NCI-H146 treated with DMSO at 0.1 percent for 48 hours (cell line): Measurements from ENCODE around the gene GEMIN5.
A peak's percentile ranks its signal among the peaks of the same experiment; 100 is the strongest.
"Not testable (repeated sequence)": the region's sequence is repeated elsewhere in the genome, so short reads cannot be mapped to it uniquely, and the experiment has no call there.

Source experiments
- DNase-seq: peaks from one replicate; lab custom pipeline; 2025; ENCODE audit not compliant: unreplicated experiment; lab: John Stamatoyannopoulos, UW

GEMIN5 gene

DNA sequence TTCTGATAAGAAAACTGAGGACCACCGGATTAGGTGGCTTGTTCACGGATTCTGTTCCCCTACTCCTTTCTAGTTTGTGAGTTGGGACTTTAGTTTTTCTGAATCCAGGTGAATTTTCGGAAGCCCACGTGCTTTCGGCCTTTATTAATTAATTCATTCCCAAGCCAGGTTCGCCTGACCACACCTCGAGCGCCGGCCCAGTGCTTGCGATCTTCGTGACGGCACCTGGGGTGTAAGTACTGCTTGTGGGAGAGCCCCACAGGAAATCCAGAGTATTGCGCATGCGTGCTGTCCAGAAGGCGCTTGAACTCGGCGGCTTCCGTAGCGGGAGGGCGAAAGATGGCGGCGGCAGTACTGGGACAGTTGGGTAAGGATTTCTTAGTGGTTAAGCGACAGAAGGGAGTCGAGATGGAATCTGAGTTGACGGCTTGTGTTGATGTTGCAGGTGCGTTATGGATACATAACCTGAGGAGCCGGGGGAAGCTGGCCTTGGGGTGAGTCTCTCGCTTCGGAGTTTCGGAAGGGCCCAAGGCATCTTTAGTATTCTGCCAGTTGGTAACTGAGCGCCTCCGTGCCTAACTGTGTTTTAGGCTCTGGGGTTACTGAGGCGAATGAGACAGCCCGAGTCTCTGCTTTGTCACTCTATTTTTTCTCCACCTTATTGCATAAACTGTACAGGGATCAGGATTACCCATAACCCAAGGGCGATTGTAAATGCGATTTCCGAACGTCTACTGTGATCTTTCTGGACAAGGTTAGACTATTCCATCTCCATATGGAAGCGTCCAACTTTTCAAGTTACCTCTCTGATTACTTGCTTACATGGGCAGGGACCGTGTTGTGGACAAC lies 3.0 kb upstream of the GEMIN5 start, which contains the start of gene MRPL22:
MRPL22 (plus strand) TSS at position 302 of the 849 bp plus-strand sequence; CDS start at position 340, 38 bp downstream.
- DNase-seq = peak; percentile 75

DNA sequence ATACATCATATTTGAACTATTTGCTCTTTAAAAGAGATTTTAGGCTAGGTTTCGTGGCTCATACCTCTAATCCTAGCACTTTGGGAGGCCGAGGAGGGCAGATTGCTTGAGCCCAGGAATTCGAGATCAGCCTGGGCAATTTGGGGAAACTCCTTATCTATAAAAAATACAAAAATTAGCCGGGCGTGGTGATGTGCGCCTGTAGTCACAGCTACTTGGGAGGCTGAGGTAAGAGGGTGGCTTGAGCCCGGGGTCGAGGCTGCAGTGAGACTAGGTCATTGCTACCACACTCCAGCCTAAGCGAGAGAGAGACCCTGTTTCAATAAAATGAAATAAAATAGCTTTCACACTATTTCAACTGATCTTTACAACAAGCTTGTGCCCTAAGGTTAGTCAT lies 2.4 kb upstream of the GEMIN5 start:
- DNase-seq = no peak

DNA sequence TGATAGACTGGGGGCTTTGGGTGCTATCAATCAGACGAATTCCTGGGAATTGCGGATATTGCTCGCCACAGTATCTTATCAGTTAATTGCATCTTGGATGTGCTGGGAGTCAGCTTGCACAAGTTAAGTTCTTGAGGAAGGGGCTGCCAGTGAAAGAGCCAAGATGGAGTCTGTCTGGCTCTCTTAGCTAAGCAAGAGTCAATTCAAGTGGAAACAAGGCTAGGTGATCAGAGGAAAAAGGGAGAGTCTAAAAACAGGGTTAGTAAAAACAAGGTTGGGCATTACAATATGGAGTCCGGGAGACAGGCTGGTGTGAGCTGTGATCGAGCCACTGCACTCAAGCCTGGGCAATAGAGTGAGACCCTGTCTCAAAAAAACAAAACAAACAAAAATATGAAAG lies 1.4 kb upstream of the GEMIN5 start:
- DNase-seq = not testable (repeated sequence)

GRCh38 chr5:154937186-154937717 lies 759 bp downstream of the GEMIN5 start:
- no peak for DNase-seq

DNA sequence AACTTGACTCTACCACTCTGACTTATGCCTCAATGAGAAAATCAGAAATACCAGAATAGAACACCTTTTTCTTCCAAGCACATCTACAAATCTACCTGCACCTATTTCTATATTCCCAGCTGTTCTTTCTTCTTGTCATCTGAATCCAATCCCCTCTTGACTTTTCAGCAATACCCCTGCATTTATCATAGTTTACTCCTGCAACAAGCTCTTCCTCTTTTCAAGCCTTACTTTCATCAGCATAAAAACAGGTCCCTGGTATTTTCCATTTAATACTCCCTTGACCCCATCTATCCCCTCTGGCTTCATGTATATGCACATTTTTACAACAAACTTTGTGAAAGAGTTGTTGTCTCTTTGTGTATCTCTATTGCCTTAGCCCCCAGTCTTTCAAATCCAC lies 3.1 kb downstream of the GEMIN5 start:
- DNase-seq = no peak

GRCh38 chr5:154933537-154933936 lies 4.5 kb downstream of the GEMIN5 start:
- no peak for DNase-seq

DNA sequence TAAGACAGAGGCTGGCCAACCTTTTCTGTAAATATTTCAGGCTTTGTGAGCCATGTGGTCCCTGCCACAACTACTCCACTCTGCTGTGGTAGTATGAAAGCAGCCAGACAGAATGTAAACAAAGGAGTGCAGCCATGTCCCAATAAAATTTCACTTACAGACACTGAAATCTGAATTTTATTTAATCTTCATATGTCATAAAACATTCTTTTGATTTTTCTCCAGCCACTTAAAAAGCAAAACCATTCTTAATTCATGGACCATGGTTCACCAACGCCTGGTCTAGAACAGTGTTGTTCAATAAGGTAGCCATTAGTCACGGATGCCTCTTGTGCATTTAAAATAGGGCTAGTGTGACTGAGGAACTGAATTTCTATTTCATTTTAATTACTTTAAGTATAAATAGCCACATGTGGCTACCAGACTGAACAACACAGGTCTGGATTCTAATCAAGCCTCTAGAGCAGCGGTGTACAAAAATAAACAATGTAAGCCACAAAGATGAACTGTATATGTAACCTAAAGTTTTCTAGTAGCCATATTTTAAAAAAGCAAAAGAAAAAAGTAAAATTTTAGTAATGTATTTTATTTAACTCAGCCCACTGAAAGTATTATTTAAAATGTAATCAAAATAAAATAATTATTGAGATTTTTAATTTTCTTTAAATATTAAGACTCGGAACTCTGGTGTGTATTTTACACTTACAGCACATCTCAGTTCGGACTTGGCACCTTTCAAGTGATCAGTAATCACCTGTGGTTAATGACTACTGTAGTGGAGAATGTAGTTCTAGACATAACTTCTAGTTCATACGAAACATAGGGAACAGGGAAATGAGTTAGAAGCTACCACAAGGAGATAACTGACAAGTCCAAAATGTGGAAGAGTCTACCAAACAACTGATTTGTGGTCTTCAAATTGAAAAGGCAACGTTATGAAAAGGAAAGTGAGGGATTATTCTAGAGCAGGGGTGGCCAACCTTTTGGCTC lies 14.3 kb downstream of the GEMIN5 start:
- no peak for DNase-seq

GRCh38 chr5:154917757-154918156 lies 20.3 kb downstream of the GEMIN5 start:
- DNase-seq = no peak

GRCh38 chr5:154916874-154917273 lies 21.1 kb downstream of the GEMIN5 start:
- DNase-seq = no peak

DNA sequence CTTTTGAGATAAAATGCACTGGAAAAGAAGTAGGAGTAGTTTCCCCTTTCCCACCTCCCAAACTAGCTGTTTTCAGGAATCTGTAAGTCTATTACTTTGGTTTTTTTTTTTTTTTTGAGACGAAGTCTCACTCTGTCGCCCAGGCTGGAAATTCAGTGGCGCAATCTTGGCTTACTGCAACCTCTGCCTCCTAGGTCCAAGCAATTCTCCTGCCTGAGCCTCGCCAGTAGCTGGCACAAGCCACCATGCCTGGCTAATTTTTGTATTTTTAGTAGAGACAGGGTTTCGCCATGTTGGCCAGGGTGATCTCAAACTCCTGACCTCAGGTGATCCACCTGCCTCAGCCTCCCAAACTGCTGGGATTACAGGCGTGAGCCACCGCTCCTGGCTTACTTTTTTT lies 32.4 kb downstream of the GEMIN5 start:
- not testable (repeated sequence) for DNase-seq

- DNase-seq = no peak
These were observed 36.1 kb downstream of the GEMIN5 start for GRCh38 chr5:154901913-154902312.

DNA sequence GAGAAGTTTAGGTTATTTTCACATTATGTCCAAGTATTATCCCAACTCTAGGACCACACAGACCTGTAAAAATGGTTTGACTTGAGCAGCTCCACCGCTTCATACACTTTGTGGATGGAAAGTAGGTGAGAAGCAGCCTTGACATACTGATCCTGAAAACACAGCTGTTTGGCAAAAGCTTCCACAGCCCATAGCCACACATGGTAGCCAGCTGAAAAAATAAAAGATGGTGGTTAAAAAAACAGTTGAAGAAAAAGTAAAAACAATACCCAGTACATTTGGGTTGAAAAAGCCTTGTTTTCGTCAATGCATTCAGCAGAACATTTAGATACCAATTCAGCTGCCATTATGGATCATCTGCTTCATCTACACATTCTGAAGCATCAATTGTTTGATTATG lies 36.7 kb downstream of the GEMIN5 start:
- no peak for DNase-seq

DNA sequence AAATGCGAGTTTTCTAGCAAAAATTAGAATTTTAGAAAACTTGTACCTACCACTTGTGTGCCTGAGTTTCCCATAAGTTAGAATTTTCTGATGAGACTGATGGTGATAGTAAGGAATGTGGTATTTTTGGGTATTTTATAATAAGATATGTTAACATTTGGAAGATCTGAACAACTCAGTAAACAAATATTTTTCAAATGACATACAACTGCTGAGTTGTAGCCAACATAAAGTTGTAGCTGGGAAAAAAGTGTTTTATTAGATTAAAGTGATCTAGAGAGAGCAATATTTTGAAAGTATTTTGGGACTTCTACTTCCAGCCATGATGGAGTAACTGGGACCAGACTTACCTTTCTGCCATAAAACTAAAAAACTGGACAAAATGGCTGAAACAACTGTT lies 37.9 kb downstream of the GEMIN5 start:
- no peak for DNase-seq

DNA sequence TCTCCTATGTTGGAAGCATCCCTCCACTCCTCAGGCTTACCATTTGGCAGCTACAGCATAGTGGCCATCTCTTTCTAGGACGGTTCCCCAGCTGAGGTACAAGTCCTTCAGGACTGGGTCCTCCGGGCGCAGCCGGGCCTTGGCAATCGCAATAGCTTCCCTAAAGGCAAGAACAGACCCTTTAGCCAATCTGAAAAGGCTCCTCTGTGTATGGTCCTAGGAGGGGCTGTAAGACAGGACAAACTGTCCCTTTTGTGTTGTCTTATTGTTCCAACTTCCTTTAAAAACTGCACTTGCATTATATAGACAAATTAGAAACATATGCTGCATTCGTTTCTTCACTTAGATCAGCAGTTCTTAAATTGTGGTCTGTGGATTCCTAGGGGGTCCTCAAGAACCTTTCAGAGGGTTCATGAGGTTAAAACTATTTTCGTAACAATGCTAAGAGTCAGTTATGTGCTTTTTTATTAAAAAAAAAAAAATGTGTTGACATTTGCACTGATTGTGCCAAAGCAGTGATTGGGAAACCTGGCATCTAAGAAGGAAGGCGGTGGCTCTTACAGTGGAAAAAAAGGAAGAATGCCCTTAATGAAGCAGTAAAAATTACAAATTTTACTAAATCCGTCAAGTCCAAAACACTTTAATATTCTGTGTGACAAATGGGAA lies 38.7 kb downstream of the GEMIN5 start:
- no peak for DNase-seq

DNA sequence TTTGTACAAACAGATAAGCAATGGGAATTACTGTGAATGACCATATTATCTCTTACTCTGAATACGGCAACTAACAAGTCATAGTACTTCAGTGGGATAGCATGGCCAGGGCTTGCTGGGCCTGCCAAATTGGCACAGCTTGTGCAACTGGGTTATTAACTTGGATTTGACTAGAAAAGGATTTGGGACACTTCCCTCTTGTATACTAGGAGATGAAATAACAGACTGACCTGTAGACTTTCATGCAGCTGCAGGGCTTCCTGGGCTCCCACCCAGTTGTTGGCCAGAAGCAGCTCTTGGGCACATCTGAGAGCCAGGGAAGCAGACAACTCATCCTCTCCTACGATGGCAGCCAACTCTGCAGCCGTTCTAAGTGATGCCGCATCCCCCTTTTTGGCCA lies 39.8 kb downstream of the GEMIN5 start:
- no peak for DNase-seq

DNA sequence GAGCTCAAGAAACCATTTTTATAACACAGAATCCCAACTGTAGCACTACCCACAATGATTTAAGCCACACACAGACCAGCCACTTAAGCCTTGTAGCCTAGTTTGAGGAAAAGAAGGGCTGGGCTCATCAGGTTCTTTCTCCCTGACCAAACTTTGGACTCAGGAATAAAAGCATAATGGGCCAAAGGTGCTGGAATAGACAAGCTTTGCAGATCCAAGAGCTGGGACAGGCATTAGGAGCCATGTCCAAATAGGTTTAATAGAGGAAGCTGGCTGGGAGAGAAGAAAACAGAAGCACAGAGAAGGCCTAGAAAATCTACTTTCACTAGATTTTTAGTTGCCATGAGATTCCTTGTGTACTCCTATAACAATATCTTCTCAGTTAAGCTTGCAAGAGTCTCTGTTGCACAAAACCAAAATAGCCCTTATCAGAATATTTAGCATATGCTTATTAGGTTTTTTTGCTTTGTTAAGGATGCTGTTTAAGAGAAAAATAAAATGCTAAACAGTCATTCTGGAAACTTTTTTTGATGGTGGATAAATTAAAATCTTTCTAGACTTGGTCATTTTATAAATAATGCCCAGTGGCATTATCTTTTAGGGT lies 41.3 kb downstream of the GEMIN5 start:
- no peak for DNase-seq

DNA sequence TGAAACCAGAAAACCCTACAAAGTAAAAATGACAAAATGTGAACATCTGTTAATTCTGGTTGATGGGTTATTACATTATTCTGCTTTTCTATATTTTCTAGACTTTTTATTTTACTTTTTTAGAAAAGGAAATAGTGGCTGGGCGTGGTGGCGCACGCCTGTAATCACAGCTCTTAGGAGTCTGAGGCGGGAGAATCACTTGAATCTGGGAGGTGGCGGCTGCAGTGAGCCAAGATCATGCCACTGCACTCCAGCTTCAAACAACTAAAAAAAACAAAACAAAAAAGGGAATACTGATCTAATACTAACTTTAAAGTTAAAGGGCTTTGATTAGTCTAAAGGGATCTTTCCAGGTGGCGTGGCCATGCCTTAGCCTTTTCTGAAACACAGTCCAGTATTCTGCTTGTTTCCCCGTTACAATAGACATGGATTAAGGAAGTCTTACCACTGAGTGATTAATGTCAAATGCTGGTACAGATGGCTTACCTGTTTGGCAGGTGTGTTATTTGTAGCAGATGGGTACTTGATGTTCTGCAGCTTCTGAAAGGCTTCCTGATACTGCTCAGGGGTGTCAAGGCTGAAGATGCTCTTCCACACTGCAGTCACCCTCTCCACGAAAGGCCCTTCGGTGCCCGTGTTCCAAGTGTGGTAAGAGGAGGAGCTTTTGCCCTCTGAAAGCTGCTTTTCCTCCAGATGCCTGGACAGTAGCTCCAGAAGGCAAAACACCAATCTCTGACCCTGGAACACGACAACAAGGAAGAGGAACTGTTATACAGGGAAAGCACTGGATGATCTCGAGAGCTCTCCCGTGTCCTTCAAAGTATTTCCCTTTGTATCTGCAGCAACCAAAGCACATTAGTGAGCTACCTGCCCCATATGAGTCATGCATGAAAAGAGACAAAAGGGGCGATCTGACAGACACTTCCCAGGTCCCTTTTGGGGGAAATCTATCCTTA lies 42.1 kb downstream of the GEMIN5 start:
- DNase-seq = no peak

DNA sequence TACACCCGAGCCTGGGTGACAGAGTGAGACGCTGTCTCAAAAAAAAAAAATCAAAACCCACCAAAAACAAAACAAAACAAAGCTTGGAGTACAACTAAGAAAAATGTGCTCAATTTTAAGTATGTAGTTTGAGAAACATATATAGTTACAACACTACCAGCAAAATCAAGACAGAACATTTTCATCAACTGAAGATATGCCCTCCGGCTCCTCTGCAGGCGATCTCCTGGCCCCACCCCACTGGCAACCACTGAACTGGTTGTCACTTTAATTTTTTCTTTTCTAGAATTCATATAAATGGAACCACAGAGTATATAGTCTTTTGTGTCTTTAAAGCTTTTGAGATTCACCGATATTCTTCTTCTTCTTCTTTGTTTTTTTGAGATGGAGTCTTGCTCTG lies 44.6 kb downstream of the GEMIN5 start:
- no peak for DNase-seq

DNA sequence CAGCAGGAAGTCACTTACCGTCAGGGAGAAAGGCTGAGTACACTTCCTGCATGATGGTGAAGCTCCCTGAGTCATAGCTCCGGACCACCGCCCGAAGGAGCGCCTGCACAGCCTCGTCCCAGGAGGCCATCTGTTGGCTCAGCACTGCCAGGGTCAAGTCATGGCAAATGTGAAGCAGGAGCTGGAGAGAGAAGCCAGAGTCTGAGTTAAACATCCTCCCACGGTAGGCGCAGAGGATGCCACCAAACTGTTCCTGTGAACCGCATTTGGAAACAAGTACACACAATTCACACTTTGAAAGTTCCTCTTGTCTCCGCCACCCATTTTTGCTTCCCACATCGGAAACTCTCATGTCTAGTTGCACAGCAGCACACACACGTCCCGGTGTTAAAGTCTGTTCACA lies 45.6 kb downstream of the GEMIN5 start:
- DNase-seq = no peak
